Measurements from ENCODE around the gene SFT2D1.

Gene SFT2D1

GRCh38 chr6:166274739-166275370, 67.5 kb downstream of the SFT2D1 start:
- DNase-seq: no peak

DNA sequence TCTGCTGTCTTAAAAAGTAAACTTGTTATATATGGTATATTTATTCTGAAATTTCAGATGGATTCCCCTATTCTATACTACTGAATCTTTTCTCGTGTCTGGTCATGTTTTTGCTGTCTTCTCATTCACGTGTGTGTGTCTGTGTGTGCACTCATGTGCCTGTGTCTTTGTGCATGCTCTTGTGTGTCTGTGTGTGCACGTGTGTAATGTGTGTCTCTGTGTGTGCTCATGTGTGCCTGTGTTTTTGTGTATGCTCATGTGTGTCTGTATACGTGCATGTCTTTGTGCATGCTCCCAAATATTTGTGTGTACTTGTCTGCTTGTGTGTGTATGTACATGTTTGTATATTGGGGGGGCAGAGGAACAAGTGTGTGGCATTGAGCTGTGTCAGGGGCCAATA, 68.2 kb downstream of the SFT2D1 start:
- no peak for DNase-seq

- no peak for DNase-seq
Measured at GRCh38 chr6:166271376-166271765, 71.0 kb downstream of the SFT2D1 start.

GRCh38 chr6:166270706-166271375, 71.5 kb downstream of the SFT2D1 start:
- DNase-seq: no peak

Data from NCI-H2029 (cell line).